HT1080 (cell line): ENCODE measurements around the gene CSMD2. TPM values are rescaled to one million over a fixed set of nuclear protein-coding genes. Genes with fewer than 3 reads are reported as not detected.
A peak's percentile ranks its signal among the peaks of the same experiment; 100 is the strongest.

Experiments used
- DNase-seq: peaks from one replicate; pipeline ENCODE4 v3.0.0-alpha.2; 2015; ENCODE audit warnings: low read depth
- total RNA-seq: library from RNA; depleted of rRNA; stranded (reverse); fragments of >200 nt; shearing (Covaris generic); gene quantifications from 2 replicates; pipeline ENCODE4 v1.2.3, GENCODE V29; 2014

Gene CSMD2
- total RNA-seq, 1 experiment from 2014 or later = 2.3 TPM

DNA sequence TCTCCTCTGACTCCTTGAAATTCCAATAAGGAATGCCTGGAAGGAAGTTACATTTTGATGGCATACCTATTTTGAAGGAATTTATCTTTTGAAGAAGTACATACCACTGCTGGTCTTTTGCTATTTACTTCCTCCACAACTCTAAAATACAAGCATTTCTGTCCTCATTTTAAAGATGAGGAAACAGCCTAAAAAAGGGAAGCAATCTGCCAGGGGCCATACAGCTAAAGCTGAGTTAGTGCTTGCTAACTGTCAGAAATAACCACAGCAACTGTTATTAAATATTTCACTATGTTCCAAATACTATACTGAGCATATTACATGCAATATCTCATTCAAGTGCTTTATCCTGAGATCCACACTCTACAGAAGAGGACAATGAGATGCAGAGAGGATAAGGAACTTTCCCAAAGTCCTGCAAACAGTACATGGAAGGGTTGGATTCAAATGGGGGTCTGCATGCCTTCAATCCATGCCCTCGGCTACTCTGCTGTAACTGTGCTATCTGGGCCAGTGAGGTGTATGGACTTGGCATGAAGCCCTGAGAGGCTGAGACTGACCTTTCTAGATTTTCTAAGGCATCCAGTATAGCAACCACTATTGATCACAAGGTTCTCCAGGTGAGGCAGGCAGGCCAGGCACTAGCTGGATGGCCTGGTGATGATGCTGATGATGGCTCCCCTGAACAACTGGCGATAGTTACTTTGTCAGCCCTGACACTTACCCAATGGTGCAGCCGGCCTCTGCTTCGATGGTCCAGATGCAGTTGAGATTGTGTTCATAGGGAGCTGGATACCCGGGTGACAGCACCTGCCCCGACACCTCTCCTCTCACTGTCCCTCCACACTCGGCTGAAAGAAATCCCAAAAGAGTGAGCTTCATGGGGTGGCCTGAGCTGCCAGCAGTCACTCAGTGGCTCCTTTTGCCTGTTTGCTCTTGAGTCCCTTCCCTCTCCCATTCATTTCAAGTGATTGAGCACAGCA is 472.5 kb downstream of the CSMD2 start:
- no peak for DNase-seq

DNA sequence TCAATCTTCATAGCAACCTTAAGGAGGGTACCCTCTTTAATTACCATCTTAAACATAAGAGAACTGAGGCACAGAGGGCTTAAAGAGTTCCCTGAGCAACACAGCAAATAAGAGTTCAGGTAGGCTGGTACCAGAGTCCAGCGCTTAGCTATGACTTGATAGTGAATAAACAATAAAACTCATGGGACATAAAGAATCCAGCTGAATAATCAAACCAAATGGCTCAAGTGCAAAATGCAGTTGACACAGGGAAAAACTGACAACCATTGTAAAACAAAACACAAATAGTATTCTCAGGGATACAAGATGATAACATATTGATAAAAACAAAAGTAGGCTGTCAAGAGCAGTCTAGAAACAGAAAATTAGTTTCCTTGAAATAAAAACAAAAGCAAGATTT is 478.0 kb downstream of the CSMD2 start:
- no peak for DNase-seq

DNA sequence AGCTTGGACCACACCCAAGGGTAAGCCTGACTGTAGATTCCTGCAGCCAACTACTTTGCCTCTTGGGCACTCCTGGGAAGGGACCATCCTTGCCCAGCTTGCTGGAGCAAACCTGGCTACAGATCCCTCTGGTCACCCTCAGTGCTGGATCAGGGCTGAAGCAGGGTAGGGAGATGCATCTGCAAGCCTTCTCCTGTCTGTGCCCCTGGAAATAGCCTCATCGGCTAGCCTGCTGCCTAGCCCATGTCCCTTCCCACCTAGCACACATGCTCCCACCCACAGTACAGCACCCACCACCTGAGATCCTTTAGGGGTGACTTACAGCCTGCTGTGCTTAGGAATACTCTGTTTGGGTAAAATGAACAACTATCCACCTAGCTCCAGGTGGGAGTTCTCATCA is 478.5 kb downstream of the CSMD2 start:
- no peak for DNase-seq

DNA sequence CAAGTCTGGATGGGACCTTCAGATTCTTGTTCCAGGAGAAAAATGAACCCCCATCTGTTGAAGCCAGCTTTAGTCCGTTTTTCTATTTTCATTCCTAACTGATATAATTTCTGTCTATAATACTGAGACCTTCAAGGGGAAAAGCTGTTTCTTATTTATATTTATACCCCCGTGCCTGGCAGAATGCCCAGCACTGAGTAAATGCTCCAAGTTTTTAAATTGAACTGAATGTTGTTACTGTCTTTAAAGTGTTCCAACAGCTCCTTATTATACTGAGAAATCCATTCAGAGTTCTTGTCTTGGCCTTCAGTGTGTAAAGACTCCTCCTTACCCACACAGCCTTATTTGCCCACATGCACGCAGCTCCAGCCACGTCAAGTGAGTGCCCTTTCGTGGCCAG is 479.8 kb downstream of the CSMD2 start:
- DNase-seq = no peak

DNA sequence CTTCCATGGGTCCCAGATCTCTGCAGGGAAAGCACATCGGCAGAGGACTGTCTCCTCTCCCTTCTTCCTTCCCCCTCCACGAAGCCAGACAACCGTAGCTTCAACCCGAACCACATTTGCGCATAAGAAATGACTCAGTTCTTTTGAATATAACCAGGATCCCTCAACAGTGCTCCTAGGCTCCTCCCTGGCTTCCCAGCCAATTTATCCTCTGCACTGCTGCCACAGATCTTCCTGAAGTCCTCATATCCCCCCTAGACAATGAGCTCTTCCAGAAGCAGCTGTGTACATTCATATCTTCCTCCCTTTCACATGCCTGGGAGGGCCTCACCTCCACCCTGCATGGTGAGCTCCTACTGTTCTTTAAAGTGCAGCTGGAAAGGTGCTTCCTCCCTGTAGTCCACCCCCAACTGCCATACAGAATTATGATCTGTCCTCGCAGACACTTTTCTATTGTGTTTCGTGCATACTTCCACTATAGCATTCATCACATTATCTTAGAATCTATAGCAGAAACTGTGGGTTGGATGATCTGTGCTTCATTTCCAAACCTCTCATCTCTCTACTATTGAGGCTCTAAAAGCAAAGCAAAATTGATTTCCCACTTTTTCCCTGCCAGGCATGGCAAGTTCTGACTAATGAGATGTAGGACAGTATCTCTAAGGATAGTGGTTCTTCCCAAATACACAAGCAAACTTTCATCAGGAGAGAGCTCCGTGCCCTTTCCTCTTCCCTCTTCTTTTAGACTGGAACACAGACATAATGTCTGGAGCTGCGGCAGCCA is 480.4 kb downstream of the CSMD2 start:
- peak; percentile 56 for DNase-seq

DNA sequence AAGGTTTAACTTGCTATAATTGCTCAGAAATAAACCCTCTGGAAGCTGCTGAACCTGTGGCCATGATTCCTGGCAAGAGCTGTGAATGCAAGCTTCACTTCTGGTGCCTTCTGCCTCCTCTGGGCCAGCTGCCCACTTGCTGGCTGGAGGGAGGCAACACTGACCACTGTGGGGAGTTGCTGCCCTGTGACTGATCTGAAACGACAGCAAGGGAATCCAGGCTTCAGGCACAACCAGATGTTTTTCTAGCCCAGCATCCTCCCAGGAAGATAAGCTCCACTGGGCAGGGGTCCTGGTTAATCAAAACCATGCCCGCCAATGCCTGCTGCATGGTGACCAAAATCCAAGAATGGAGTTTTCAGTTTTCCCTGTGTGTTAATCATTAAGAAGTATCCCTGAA is 481.1 kb downstream of the CSMD2 start:
- DNase-seq = peak; percentile 15

DNA sequence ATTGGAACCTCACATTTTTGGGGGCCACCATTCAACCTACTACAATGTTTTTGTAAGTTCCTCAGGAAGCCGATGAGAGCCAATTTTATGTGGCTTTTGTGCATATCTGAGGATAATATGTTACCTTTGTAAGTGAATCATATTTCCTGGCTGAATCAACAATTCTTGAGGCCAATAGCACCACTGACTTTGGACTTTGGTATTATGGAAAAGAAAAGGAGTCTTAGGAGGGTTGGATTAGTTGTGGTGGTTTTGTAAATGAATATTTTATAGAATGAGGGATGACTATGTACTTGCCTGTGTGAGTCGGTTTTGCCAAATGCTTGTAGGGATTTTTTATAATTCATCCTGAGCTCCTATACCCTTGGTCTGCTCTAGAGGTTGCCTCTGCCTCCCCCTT is 482.7 kb downstream of the CSMD2 start:
- DNase-seq = peak; percentile 76

DNA sequence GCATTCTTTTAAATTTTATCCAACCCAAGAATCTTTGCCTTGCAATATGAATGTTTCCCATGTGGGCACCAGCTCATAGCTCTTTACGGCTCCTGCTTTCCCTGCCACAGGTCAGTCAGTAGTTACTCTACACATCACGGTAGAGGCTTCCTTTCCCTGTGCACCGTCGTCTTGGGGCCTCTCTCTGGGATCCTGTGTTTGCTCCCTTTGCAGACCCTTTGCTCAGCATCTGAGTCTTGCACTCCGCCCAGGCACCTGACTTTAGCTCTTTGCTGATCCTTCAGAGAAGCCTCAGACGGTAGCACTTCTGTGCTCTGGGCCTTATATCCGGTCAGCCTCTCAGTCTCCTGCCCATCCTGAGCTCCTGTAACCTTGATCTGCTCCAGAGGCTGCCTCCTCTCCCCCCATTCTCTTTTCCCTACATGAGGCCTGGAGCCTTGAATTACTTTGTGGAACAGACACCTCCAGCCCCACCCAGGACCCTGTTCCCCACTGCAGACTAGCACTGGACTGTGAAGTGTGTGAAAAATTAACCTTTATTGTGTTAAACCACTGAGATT is 484.7 kb downstream of the CSMD2 start:
- DNase-seq = no peak

DNA sequence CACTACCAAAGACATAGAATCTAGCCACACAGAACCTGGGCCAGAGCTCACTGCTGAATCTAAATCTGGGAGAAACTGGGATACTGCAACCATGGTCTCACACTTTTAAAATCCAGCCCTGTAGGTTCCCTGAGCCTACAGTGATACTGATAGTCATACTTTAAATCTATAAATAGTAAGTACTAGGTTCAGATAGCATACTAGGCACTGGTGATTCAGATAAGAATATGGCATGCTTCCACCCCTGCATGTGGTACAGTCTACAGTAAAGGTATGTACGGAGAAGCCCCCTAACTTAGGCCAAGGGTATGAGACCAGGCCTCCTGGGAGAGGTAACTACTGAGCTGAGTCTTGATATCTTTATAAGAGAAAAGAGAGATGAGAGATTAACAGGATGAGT is 494.5 kb downstream of the CSMD2 start:
- DNase-seq = no peak

DNA sequence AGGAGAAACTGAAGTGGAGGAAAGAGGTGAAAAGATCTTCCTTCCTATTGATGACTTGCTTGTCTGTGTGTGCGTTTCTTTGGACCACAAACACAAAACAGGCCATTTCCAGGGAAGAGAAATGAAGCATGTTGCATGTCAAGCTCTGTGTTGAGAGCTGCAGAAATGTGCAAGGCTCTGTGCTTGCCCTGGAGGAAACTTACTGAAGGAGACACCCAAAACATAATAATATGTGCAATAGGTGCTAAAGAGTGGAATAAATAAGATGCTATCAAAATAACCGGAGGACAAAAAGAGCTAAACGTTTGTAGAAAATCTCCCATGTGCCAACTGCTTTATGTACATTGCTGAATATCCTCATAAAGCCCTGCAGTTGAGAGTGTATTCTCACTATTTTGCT is 496.3 kb downstream of the CSMD2 start:
- DNase-seq = no peak

DNA sequence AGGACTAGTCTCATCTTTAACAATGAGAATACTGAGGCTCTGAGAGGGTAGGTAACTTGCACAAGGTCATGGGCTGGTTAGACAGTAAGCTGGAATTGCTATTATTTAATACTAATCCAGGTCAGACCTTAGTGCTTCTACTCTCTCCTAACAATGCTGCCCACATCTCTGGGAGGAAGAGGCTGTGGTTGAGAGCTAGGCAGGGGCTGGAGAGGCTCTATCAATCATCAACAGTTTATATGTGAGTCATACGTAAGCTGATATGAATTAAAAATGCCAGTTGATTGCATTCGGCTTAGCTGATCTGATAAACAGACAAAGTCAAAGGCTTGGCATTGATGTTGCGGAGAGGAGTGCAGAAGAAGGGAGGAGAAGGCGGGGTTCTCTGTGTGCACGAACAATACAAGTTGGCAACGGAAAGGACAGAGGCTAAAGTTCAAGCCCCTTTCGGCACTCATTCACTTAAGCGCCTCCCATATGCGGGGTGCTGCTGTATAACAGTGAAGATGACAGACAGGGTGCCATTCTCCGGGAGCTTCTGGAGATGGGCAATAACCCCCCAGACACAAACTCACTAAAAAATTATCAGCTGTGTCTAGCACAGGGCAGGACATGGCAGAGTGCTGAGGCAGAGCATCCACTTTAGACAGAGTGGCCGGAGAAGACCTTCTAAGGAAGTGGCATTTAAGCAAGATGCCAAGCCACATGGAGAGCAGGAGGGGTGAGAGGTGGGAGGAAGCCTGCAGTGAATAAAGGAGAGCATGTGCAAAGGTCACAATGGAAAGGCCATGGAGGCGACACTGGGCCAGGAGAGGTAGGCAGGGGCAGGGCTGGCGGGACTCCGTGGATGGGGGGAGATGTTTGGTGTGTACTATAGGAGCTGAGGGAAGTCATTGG is 497.4 kb downstream of the CSMD2 start:
- DNase-seq = peak; percentile 43

DNA sequence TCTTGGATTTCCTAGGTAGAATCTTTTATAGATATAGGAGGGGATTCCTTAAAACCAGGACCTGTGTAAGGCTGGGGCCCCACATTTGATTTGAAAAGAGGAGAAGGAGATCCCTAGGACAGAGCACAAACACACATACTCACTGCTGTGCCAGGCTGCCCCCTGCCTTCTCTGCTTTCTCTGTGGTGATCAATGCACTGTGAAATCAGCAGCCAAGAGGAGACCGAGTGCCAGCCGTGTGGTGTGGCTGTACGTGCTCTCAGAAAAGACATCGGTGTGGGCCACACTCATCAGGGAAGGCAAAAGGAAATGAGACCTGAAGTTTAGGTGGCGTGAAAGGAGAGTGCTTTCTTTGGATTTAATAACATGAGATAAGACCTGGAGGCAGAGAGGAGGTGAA is 498.4 kb downstream of the CSMD2 start:
- no peak for DNase-seq

DNA sequence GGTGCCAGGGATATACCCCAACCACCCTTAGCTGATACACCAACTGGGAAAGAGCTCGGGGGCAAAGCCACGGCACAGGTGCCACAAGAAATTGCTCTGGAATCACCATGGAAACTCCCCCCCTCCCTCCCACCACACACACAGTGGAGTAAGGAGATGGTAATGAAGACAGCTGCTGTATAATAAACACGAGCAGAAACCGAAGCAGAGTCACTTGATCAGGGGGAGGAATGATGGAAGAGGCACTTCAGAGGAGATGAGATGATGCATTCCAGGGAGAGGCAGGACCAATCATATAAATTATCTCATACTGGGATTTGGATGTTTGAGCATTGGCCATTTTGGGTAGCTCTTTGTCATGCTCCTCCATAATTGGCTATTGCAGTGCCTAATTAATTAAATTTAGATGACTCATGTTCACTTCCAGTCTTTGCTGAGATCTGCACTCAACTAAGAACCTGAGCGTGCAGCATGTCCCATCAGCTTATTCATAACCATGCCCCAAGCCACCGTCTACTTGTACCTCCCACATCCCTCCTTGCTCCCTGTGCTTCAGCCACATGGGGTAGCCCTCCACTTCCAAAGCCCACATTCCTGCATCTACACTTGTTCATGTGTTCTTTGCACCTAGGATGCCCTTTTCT is 503.1 kb downstream of the CSMD2 start:
- DNase-seq = no peak

DNA sequence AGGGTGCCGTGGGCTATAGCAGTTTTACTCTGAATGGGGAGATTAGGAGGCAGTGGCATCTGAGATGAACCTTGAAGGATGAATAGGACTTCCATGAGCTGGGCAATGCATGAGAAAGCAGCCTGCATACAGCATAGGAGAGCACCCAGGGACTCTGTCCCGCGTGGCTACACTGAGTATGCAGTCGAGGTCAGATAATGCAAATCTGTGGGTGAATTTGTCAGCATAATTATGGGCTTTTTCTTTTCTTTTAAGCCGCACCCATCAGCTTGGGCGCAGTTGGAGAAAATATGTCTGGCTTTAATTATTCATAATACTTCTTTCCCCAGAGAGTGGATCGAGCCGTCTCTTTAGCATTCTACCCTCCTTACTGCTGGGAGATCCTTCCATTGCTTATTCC is 504.1 kb downstream of the CSMD2 start:
- no peak for DNase-seq

DNA sequence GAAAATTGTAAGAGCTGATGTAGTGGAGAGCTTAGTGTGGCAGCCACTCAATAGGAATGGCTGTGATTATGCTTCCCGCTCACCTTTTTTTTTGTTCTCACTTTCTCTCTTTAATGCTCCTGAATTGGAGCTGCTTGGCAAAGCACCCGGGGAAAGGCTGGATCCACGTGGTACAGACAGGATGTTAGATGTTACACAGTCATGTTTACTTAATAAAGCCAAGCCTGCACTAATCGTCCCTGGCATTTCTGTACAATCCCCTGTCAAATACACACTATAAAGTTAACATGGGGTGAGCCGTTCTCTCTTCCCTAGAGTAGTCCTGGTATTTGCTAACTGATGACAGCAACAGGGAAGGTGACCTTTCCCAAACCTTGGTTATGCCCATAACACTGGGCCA is 504.8 kb downstream of the CSMD2 start:
- DNase-seq = peak; percentile 15

DNA sequence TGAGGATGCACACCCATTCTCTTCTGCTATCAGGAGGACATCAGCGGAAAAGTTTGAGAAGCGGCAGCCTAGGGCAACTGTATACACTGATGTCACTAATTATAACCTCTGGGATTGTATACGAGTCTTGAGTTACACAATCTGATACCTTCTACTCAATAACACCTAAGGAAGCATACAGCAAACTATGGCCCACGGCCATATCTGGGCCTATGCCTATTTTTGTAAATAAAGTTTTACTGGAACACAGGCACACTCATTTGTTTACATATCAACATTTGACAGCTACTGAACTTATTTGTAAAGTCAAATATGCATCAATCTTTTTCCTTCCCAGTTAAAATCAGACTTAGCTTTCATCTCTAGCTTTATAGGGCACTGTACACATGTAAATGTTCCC is 505.4 kb downstream of the CSMD2 start:
- DNase-seq = no peak

DNA sequence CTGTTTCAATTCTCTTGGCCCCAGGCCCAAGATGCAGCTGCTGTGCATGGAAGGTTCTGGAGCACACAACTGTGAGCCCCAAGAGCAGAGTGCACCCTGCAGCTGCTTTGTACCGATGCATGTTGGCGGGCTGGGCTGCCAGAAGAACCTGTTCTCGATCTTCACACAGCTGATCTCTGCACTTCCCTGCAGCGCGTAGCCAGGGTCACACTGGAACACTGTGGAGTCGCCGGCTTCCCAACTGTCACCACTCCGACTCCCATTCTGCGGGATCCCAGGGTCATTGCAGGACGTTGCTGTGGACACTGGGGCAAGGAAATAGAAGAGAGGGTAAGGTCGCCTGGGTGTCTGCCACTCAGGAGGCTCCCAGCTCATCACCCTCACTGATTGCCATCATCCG is 507.2 kb downstream of the CSMD2 start:
- DNase-seq = no peak

DNA sequence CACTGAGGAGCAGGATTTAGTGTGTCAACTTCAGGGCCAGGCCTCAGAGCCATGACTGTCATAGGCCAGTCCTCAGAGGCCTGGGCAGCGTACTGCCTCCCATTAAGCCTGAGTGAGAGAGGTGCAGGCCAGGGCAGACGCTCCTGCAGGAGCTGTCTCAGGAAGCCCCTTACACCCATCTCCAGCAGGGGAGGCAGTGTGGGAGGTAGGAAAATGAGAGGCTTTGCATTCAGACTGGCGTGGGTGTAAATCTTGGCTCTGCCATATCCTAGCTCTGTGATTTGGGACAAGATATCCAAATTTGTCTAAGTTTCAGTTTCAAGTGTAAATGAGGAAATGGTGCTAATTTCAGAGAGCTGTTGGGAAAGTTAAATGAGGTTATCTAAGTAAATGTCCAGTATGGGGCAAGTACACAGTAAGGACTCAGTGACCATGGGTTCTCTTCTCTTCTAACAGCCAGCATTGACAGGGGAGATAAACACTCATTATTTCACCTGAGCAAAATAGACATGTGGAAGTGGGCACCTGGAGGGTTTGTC is 508.5 kb downstream of the CSMD2 start:
- DNase-seq = no peak

DNA sequence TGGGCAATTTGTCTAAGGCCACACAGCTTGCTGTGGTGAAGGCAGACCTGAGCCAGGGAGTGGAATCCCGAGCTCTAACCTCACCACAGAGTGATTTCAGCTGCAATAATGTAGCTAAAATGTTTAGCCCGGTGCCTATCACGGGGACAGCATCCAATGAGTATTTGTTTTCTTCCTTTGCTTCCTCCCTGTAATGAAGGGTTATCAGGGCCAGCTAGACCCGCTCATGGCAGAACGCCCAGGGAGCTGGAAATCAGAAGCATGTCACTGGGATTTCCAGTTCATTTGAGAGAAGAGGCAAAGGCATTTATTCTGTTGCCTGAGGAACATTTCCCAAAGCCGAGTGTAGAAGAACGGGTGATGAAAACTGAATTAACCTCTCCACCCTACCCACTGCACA is 509.5 kb downstream of the CSMD2 start:
- DNase-seq = no peak

DNA sequence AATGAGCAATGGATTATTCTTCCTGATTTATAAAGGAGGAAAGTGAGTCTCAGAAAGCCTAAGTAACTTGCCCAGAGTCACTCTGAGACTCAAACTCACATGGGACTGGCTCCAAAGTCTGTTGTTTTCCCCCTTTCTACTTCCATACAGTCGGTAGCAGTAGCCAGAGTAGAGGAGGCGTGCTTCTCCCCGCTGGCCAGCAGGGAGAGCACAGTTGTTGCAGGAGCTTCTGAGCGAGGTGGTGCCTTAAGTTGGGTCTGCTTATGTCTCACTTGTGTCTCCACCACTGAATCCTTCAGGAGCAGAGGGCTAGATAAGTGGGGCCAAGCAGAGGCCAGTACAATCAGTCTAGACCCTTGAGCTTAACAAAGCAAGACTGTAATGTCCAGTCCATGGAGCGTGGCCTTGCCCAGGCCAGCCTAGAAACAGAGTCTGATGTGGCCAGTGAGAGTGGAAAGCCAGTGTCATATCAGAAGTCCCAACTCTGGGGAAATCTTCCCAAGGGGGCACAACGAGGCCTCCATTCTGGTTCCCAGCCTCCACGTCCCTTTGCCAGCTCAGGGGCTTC is 510.7 kb downstream of the CSMD2 start:
- peak; percentile 24 for DNase-seq
